NCI-H146 (cell line): ENCODE data around the gene INPP5J.

Experiments
- DNase-seq: peaks from one replicate; lab custom pipeline; 2025; lab: John Stamatoyannopoulos, UW

Gene INPP5J

GRCh38 chr22:31124811-31125465 is 2.2 kb downstream of the INPP5J start:
- DNase-seq = no peak

GRCh38 chr22:31125521-31126117 is 2.9 kb downstream of the INPP5J start:
- DNase-seq = no peak

DNA sequence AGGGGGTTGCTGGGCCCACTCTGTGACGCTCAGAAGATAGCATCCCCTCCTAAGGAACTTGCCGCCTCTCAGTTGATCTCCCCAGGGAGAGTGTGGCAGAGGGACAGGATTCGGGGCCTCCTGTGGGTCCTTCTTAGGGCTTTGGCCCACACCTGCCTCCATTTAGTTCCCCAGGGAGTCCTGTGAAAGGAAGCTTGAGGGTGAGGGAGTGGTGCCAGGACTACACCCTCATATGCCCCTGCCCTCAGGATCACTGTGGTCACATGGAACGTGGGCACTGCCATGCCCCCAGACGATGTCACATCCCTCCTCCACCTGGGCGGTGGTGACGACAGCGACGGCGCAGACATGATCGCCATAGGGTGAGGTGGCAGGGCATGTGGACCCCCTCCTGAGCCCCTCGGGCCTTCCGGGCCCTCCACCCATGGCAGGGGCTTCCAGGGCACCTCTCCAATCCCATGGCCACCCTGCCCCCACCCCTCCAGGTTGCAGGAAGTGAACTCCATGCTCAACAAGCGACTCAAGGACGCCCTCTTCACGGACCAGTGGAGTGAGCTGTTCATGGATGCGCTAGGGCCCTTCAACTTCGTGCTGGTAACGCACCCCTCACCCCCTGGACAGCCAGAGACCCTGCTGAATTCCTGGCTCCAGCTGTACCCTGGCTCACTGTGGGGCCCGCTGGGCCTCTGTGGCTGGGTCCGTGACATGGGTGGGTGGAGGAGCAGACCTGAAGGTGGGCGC is 3.5 kb downstream of the INPP5J start:
- DNase-seq = no peak

DNA sequence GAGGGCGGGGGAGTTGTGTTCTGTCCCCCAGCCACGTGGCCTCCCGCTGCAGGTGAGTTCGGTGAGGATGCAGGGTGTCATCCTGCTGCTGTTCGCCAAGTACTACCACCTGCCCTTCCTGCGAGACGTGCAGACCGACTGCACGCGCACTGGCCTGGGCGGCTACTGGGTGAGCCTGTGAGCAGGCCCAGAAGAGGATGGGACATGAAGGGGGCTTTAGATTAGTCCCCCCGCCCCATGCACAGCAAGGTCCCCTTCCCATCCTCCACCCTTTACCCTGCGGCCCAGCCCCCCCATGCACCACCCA is 4.1 kb downstream of the INPP5J start:
- no peak for DNase-seq

DNA sequence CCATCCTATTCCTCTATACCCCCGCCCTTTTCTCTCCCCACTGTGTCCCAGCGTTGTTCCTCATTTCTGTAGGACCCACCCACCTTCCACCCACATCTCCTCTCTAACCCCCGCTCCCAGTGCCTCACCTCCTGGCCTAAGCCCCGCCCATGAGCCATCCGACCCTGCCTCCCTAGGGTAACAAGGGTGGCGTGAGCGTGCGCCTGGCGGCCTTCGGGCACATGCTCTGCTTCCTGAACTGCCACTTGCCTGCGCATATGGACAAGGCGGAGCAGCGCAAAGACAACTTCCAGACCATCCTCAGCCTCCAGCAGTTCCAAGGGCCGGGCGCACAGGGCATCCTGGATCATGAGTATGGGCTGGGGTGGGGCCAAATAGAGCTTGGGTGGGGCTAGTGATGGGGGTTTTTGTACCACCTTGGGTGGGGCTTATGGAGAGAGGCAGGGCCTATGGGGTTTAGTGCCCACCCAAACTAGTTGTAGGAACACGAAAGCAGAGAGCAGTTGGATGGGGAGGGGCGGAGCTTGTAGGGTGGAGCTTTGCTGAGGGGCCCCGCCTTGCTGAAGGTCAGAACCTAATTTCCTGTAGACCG is 4.5 kb downstream of the INPP5J start:
- no peak for DNase-seq

DNA sequence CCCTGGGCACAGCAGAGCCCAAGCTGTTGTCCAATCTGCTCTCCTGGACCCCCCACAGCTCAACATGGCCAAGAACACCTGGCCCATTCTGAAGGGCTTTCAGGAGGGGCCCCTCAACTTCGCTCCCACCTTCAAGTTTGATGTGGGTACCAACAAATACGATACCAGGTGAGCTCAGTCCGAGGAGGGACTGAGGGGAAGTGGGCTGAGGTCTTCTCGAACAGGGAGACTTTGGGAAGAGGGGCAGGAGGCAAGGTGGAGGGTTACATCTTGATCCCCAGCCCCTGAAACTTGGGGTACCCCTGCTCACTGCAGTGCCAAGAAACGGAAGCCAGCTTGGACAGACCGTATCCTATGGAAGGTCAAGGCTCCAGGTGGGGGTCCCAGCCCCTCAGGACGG is 5.4 kb downstream of the INPP5J start:
- DNase-seq = no peak

DNA sequence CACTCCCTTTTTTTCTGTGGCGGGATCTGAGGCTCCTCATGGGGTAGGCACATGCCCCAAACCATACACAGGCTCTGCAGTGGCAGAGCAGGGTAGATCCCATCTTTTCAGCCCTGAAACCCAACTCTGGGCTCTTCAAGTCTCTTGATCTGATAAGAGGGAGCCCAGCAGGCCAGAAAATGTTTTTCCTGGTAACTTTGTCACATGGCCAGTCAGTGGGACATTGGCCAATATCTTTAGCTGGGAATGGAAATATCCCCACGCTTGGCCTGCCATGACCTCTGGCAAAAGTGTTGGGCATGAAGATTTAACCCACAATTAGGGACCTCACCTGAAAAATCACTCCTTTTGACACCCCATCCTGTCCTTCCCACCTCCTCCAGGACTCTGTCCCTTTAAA is 8.1 kb downstream of the INPP5J start:
- DNase-seq = no peak

DNA sequence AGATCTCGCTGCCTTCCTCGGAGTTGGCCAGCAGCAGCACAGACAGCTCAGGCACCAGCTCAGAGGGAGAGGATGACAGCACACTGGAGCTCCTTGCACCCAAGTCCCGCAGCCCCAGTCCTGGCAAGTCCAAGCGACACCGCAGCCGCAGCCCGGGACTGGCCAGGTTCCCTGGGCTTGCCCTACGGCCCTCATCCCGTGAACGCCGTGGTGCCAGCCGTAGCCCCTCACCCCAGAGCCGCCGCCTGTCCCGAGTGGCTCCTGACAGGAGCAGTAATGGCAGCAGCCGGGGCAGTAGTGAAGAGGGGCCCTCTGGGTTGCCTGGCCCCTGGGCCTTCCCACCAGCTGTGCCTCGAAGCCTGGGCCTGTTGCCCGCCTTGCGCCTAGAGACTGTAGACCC is 11.1 kb downstream of the INPP5J start:
- no peak for DNase-seq

DNA sequence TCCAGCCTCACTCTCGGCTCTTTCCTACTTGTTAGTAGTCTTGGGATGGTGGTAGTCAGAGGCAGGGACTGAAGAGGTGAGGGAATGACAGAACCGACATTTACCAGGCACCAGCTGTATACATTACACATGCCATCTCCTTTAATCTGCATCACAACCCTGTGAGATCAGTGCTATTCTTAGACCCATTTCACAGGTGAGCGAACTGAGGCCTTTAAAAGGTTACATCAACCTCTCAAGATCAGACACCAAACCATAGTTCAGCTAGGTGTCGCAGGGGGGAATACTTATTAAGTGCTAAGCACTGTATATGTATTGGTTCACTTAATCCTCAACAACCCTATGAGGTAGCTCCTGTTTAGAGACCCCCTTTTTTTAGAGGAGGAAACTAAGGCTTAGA is 11.9 kb downstream of the INPP5J start:
- DNase-seq = no peak

- no peak for DNase-seq
Observed at GRCh38 chr22:31135706-31136105, 12.9 kb downstream of the INPP5J start.

DNA sequence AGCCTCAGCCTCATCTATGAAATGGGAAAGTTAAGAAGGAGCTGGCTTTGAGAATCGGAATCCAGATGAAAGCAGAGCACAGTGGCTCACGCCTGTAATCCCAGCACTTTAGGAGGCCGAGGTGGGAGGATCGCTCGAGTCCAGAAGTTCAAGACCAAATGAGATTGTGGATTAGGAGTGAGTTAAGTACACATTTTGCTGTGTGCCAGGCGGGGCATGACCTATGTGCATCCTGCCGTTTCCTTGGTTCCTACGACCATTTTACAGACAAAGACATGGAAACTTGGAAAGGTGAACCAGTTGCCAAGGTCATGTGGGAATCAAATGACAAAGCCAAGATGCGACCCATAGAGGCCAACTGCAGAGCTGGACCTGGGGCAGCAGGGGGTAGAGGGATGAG is 13.4 kb downstream of the INPP5J start:
- DNase-seq = no peak

GRCh38 chr22:31136711-31137110 is 13.9 kb downstream of the INPP5J start:
- DNase-seq = no peak

DNA sequence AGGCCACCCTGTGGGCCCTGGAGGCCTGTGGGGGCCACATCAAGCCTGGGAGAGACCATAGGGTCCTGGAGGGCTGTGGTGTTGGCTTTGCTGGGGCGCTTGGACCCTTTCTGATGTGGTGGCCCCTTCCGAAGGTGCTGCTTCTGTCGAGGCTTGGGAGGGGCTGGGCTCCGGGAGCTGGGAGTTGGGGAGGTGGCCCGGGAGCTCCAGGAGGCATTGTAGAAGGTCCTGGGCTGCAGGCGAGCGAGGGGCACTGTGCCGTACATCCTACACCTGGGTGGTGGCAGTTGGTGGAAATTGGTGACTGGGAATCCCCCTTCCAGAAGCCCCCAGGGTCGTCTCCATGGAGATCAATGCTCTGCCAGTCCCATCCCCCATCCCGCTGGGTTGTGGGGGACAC is 15.0 kb downstream of the INPP5J start:
- DNase-seq = no peak

- no peak for DNase-seq
Observed at GRCh38 chr22:31138126-31138525, 15.4 kb downstream of the INPP5J start.

DNA sequence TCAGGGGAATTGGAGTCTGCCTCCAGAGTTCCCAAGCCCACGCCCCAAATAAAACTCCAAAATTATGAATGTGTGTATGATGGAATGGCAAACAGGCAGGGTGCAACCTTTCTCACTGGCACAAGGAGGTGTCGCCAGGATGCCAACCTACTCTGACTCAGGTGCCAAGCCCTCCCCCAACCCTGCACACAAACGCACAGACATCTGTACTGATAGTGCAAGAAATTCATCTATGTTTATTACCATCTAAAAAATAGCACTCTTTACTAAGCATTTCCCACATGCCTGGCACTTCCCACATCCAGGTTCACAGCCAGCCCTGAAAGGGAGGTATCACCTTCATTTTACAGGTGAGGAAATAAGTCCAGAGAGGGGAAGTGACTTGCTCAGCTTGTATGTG is 16.3 kb downstream of the INPP5J start:
- no peak for DNase-seq

DNA sequence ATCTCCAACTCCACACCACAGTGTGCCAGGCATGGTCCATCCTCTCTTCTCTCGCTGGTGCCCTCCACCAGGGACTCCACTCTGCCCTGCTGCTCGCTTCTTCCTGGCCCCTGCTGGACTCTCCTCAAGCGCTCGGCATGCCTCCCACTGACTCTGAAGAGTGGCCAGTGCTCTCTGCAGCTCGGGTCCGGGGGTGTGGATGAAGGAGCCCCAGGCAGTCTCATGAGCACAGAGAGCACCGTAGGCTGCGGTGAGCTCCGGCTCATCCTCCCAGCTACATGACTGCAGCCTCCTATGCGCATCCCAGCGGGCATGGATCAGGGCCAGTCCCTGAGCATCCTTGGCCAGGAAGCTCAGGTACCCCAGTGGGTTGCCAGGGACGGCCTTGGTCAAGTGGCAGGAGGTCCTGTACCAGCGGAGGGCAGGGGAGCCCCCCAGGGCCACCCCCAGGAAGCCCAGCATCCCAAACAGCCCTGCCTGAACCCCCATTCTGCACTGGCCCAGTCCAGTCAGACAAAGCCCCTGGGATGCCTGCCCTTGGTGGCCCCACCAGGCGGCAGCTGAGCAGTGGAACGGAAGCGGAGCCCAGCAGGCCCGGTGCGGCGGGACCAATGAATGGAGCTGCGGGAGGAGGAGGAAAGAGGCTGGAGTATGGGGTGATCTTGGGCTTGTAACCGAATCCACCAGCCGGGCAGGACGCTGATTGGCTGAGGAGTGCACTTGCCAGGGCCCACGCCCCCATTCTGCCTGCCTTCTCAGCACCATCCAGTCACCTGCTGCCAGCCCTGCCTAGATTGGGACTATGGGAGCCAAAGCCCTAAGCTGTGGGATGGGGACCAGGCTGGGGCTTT is 17.3 kb downstream of the INPP5J start, which contains the start of gene PLA2G3:
Gene PLA2G3, minus strand, starts transcription at position 643 of the 851 bp plus-strand sequence. Its CDS starts 154 bp downstream, at position 489.
- peak; percentile 86 for DNase-seq

- DNase-seq = no peak
Observed at GRCh38 chr22:31140746-31141145, 18.0 kb downstream of the INPP5J start.

DNA sequence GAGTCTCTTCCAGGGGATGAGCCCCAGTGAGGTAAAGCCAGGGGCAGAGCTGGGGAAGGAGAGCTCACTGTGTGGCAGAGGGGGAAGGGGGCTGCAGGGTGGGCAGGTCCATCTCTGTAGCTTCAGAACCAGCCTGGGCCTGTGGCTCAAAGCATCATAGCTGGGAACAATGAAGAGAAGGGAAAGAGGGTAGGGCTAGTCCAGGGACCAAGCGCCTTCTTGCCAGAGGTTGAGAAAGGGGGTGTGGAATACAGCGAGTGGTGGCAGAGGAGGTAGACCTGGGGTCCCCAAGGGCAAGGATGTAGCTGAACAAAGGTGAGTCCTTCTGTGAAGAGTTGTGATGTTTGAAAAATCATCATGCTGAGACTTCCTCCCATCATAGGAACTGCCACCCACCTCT is 18.8 kb downstream of the INPP5J start:
- DNase-seq = no peak

DNA sequence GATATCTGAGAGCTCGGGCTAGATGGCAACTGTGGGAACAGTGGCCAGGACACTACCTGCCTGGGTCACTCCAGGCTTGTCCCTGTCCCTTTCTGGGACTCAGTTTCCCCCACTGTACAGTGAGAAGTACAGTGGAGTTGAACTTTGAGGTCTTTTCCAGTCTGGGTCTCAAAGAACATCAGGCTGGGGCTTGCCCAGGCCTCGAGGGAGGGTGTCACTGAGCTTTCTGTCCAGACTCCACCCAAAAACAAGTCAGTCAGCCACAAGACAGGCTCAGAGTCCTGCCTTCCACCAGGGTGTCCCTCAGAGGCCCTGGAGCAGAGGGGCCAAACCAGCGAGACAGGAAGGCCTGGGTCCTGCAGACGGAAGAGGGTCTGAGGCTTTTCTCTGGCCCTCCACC is 19.5 kb downstream of the INPP5J start:
- DNase-seq = no peak

- no peak for DNase-seq
Observed at GRCh38 chr22:31143038-31143437, 20.3 kb downstream of the INPP5J start.

- no peak for DNase-seq
Observed at GRCh38 chr22:31143537-31143936, 20.8 kb downstream of the INPP5J start.

DNA sequence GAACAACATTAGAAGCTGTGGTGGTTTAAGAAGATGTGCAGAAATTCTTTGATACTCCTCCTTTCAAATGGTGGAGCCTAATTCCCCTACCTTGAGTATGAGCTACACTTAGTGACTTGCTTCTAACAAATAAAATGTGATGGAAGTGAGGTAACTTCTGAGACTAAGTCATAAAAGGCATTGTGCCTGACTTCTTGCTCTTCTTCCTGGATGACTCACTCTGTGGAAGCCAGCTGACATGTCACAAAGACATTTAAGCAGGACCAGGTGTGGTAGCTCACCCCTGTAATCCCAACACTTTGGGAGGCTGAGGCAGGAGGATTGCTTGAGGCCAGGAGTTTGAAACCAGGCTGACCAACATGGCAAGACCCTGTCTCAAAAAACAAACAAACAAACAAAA is 21.5 kb downstream of the INPP5J start:
- no peak for DNase-seq
